HG03342 (cell line): ENCODE data around the gene ZBTB46.
"Not testable (repeated sequence)": the region's sequence is repeated elsewhere in the genome, so short reads cannot be mapped to it uniquely, and the experiment has no call there.

ENCODE experiments used
- ATAC-seq: cut with Tn5 transposase; IDR thresholded peaks from one replicate; pipeline ENCODE4 v1.9.1; 2021; ENCODE audit warnings: mild to moderate bottlenecking, moderate library complexity; ENCODE audit not compliant: unreplicated experiment

The ZBTB46 gene

GRCh38 chr20:63790572-63791168, 40.4 kb downstream of the ZBTB46 start:
- no peak for ATAC-seq

DNA sequence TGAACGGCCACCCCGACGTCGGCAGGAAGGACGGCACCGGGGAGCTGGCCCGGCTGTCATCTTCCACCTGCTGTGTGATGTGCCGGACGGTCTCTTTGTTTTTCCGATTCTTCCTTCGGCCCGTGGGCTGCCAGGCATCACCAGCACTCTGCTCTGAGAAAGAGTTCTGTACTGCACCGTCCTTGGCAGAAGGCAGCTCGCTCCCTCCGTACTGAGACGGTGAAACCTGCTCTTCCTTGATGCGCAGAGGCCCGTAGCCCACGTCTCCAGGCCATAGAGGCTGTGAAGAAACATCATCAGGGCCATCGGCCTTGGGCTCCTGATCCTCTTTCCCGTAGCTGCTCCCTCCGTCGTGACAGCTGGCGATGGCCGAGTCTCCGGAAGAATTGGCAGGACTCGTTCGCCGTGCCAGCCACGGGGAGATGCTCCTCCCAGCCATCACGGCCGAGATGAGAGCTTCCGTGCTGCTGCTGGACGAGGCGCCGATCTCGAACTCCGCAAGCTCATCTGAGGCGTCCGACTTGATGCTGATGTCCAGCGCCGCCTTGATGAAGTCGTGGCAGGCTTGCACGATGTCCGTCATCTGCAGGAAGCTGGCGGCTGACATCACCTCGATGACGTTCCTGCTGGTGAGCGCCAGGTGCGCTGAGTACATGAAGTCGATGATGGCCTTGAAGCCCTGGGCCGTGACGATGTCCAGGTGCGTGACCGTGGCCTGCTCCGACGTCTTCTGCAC, 41.1 kb downstream of the ZBTB46 start:
- ATAC-seq: no peak

DNA sequence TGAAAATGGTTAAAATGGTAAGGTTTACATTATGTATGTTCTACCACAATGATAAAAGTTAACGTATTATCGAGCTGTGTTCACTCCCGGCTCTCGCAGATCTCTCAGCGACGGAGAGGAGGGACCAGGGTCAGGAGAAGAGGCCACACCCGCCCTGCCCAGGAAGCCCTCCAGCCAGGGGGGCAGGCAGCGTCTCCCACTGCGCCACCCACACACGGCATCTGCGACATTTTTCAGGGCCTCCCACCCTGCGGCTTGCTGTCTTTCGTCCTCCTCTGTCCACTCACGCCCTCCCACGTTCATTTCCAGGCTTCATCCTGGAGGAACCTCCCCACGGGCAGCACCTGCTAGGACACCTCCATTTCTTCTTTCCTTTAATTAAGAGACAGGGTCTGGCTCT, 43.3 kb downstream of the ZBTB46 start:
- no peak for ATAC-seq

DNA sequence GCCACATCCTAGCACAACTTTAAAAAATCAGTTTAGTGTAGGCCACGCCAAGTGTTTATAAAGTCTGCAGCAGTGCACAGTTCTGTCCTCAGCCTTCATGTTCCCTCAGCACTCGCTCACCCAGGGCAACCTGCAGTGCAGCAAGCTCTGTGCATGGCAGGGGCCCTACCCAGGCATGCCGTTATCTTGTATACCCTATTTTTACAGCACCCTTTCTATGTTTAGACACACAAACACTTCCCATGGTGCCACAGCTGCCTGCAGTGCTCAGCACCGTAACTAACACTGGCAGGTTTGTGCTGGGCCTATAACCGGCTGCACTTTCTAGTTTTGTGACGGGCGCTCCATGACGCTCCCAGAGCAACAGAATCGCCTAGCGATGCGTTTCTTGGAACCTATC, 43.8 kb downstream of the ZBTB46 start:
- no peak for ATAC-seq

GRCh38 chr20:63785691-63786131, 45.4 kb downstream of the ZBTB46 start:
- no peak for ATAC-seq

- no peak for ATAC-seq
These were observed 47.1 kb downstream of the ZBTB46 start for GRCh38 chr20:63783970-63784369.

GRCh38 chr20:63782521-63782971, 48.5 kb downstream of the ZBTB46 start:
- ATAC-seq: no peak

DNA sequence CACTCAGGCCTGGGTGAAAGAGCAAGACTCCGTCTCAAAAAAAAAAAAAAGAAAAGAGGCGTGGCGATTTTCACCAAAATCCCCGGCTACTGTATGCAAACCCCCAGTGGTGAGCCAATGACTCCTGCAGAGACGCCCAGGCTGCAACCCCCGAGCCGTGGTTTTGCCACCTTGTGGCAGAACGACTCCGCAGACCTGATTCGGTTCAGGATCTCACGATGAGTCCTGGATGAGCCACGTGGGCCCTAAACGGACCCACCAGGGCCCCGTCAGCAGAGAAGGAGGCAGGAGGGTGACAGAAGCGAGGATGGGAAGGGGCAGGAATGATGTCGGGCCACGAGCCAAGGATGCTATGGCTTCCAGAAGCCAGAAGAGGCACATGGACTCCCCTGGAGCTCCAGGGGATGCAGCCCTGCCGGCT, 49.0 kb downstream of the ZBTB46 start:
- no peak for ATAC-seq

- no peak for ATAC-seq
These were observed 49.9 kb downstream of the ZBTB46 start for GRCh38 chr20:63781181-63781580.

GRCh38 chr20:63778857-63779256, 52.2 kb downstream of the ZBTB46 start:
- ATAC-seq: no peak

DNA sequence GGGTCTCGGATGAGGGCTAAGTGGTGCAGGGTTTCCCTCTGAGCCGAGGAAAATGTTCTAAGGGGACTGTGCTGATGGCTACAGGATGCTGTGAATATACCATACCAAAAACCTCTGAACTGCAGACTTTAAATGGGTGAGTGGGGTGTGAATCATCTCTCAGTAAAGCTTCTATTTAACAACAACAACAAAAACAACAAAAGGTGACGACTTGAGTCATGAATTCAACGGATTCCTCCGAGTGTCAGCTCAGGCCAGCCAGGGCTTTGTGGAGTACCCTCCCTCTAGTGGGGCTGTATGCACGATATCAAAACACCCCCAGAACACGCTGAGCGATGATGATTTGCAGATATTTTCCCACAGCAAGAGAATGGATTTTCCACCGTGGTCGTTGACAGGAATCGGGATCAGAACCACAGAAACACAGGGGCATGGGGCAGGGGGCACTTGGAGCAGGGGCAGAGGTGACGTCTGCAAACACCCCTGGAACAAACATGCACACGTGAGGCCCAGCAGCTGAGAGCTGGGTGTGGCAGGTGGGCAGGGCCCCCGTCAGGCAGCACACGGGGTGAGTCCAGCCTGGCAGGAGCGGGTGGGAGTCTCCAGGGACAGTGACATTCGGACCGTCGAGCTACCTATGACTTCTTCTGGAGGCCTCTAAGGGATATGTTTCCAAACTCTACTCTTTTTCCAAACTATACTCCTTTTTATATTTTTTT, 52.9 kb downstream of the ZBTB46 start:
- no peak for ATAC-seq

- no peak for ATAC-seq
These were observed 53.5 kb downstream of the ZBTB46 start for GRCh38 chr20:63777614-63778013.

DNA sequence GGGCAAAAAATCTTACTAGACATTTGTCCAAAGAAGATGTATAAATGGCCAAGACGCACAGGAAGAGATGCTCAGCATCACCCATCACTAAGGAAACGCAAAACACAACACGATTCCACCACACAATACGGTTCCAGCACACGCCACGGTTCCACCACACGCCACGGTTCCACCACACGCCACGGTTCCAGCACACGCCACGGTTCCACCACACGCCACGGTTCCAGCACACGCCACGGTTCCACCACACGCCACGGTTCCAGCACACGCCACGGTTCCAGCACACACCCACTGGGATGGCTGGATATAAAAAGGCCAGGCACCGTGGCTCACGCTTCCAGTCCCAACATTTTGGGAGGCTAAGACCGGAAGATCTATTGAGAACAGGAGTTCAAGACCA, 54.2 kb downstream of the ZBTB46 start:
- ATAC-seq: not testable (repeated sequence)

- no peak for ATAC-seq
These were observed 55.7 kb downstream of the ZBTB46 start for GRCh38 chr20:63775096-63775978.

- ATAC-seq: no peak
These were observed 56.8 kb downstream of the ZBTB46 start for GRCh38 chr20:63774306-63774705.

GRCh38 chr20:63773571-63774241, 57.4 kb downstream of the ZBTB46 start:
- ATAC-seq: no peak

- ATAC-seq: no peak
These were observed 58.1 kb downstream of the ZBTB46 start for GRCh38 chr20:63772781-63773518.

GRCh38 chr20:63771046-63771707, 59.9 kb downstream of the ZBTB46 start:
- no peak for ATAC-seq

GRCh38 chr20:63769891-63770474, 61.1 kb downstream of the ZBTB46 start:
- no peak for ATAC-seq
